OCI-LY7 (cell line): ENCODE measurements around the gene QKI. TPM values are rescaled to one million over a fixed set of nuclear protein-coding genes. Genes with fewer than 3 reads are reported as not detected.

Experiments
- BruUV-seq: library from RNA; stranded (reverse); fragments of 400-500 nt; replicated peaks from 2 replicates; lab custom pipeline; 2021; lab: Mats Ljungman, UMichigan
- CTCF ChIA-PET: fragments of 300-600 bp; sonication (Branson Sonifier 250); formaldehyde crosslinking; loops from one replicate; lab custom pipeline; 2022; ENCODE audit warnings: antibody characterized with exemption; ENCODE audit not compliant: unreplicated experiment; lab: Charles Lee
- POLR2A ChIA-PET: fragments of 300-600 bp; sonication (Branson Sonifier 250); formaldehyde crosslinking; loops from one replicate; lab custom pipeline; 2022; ENCODE audit warnings: antibody characterized with exemption; lab: Charles Lee
- DNase-seq: peaks from one replicate; pipeline ENCODE4 v3.0.0-alpha.2; 2015; ENCODE audit warnings: low spot score
- H2AFZ ChIP-seq: fragments of 200-600 bp; sonication (generic), shearing (Covaris generic); 2 replicates; pipeline ENCODE4 v1.6.1; 2014; ENCODE audit warnings: mild to moderate bottlenecking, antibody characterized with exemption, low read length, moderate library complexity
- H3K27ac ChIP-seq: fragments of 200-600 bp; sonication (generic); 2 replicates; pipeline ENCODE4 v1.5.1; 2014; ENCODE audit warnings: mixed run types, low read depth, mild to moderate bottlenecking, moderate library complexity, low read length, inconsistent platforms; ENCODE audit not compliant: poor library complexity, severe bottlenecking
- H3K36me3 ChIP-seq: fragments of 200-600 bp; sonication (generic); 2 replicates; pipeline ENCODE4 v1.6.1; 2014; ENCODE audit warnings: mild to moderate bottlenecking, antibody characterized with exemption, low read length, moderate library complexity, mixed read lengths; ENCODE audit not compliant: insufficient read depth
- H3K4me1 ChIP-seq: fragments of 200-600 bp; sonication (generic); 2 replicates; pipeline ENCODE4 v1.5.1; 2014; ENCODE audit warnings: mild to moderate bottlenecking, low read length; ENCODE audit not compliant: insufficient read depth, poor library complexity, severe bottlenecking
- H3K4me2 ChIP-seq: fragments of 200-600 bp; sonication (generic); 2 replicates; pipeline ENCODE4 v1.6.1; 2014; ENCODE audit warnings: mild to moderate bottlenecking, low read length
- H3K4me3 ChIP-seq: fragments of 200-600 bp; sonication (generic); 2 replicates; pipeline ENCODE4 v1.5.1; 2014; ENCODE audit warnings: mild to moderate bottlenecking, low read depth, low read length; ENCODE audit not compliant: poor library complexity, severe bottlenecking
- H3K79me2 ChIP-seq: fragments of 200-600 bp; sonication (generic); 2 replicates; pipeline ENCODE4 v1.6.1; 2016; ENCODE audit warnings: low read depth, mild to moderate bottlenecking, low read length, moderate library complexity, mixed read lengths; ENCODE audit not compliant: insufficient read depth
- H3K9me2 ChIP-seq: fragments of 200-600 bp; sonication (generic); 2 replicates; pipeline ENCODE4 v1.6.1; 2016; ENCODE audit warnings: mild to moderate bottlenecking, low read length, mixed read lengths; ENCODE audit not compliant: insufficient read depth
- H3K9me3 ChIP-seq: fragments of 200-600 bp; sonication (generic); 2 replicates; pipeline ENCODE4 v1.6.1; 2014; ENCODE audit warnings: mild to moderate bottlenecking, mixed run types, low read length, mixed read lengths
- H4K20me1 ChIP-seq: fragments of 200-600 bp; sonication (generic); 2 replicates; pipeline ENCODE4 v1.6.1; 2014; ENCODE audit warnings: mild to moderate bottlenecking, antibody characterized with exemption, low read length, moderate library complexity, mixed read lengths; ENCODE audit not compliant: insufficient read depth
- CTCF ChIP-seq: fragments of 200-600 bp; sonication (generic); conservative IDR thresholded peaks from 2 replicates; pipeline ENCODE4 v1.5.1; 2014; ENCODE audit warnings: mild to moderate bottlenecking, antibody characterized with exemption, low read length, moderate library complexity, mixed read lengths
- EZH2phosphoT487 ChIP-seq: fragments of 200-600 bp; sonication (generic); IDR thresholded peaks from 2 replicates; pipeline ENCODE4 v1.6.1; 2018; ENCODE audit warnings: low read depth, borderline replicate concordance, mild to moderate bottlenecking, mixed run types, antibody characterized with exemption, low read length, moderate library complexity, mixed read lengths
- intact Hi-C: fragments of 100-400 bp; cut with micrococcal nuclease; formaldehyde crosslinking; loops from one replicate; pipeline ENCODE4 v1.10.0; 2022; ENCODE audit not compliant: unreplicated experiment
- total RNA-seq, 2 experiments: library from RNA; depleted of rRNA in 1 of 2; stranded (reverse); fragments of >200 nt in 1 of 2; shearing (Covaris generic) in 1 of 2; gene quantifications; 2 replicates each; pipeline ENCODE4 v1.2.3, GENCODE V29; 2014 to 2022

QKI gene
- total RNA-seq, 2 experiments from 2014 or later = 55.4 to 74.5 TPM

- Histone ChIP-seq H3K79me2 (0 out of 2 replicates have a peak, but pooled peaks cover 7% of the 10 kb centered on the region), H3K4me3 (no peak overlapping the region), H3K4me1 (no peaks in the 10 kb centered on the region), H4K20me1 (no peaks in the 10 kb centered on the region; the same call in 1 of the 2 replicates), H3K9me2 (no peaks in the 10 kb centered on the region), H3K36me3 (no peaks in the 10 kb centered on the region), H3K27ac (no peak overlapping the region), H3K4me2 (no peak overlapping the region), H2AFZ (no peak overlapping the region), H3K9me3 (no peaks in the 10 kb centered on the region)
- TF ChIP-seq CTCF (no peak), EZH2phosphoT487 (no peak)
- ChIA-PET CTCF (no interaction called here), POLR2A (no interaction called here)
- intact Hi-C loops = no loop called here
- BruUV-seq = no TSS peak
- no peak for DNase-seq
These were observed 76.5 kb downstream of the QKI start for GRCh38 chr6:163490826-163491577.

- no peak overlapping the region for H2AFZ ChIP-seq
- H4K20me1 ChIP-seq = no peaks in the 10 kb centered on the region; the same call in 1 of the 2 replicates
- ChIA-PET CTCF (no interaction called here), POLR2A (no interaction called here)
- no peaks in the 10 kb centered on the region for H3K9me3 ChIP-seq
- H3K27ac ChIP-seq = no peak overlapping the region
- no peaks in the 10 kb centered on the region for H3K9me2 ChIP-seq
- intact Hi-C loops = no loop called here
- H3K4me3 ChIP-seq = no peak overlapping the region
- TF ChIP-seq CTCF (no peak), EZH2phosphoT487 (no peak)
- no TSS peak for BruUV-seq
- H3K4me1 ChIP-seq = no peaks in the 10 kb centered on the region
- no peak overlapping the region for H3K4me2 ChIP-seq
- no peak for DNase-seq
- 0 out of 2 replicates have a peak, but pooled peaks cover 7% of the 10 kb centered on the region for H3K79me2 ChIP-seq
- no peaks in the 10 kb centered on the region for H3K36me3 ChIP-seq
These were observed 77.3 kb downstream of the QKI start for GRCh38 chr6:163491737-163492300.

GRCh38 chr6:163494279-163494727, 79.8 kb downstream of the QKI start:
- no TSS peak for BruUV-seq
- no peak for TF ChIP-seq CTCF
- no peak for TF ChIP-seq EZH2phosphoT487
- Histone ChIP-seq H3K4me1 (no peaks in the 10 kb centered on the region), H3K27ac (no peak overlapping the region), H3K79me2 (0 out of 2 replicates have a peak, but pooled peaks cover 7% of the 10 kb centered on the region), H4K20me1 (no peaks in the 10 kb centered on the region; the same call in 1 of the 2 replicates), H3K4me3 (no peak overlapping the region), H3K9me3 (no peaks in the 10 kb centered on the region), H2AFZ (no peak overlapping the region), H3K4me2 (no peak overlapping the region), H3K9me2 (no peaks in the 10 kb centered on the region), H3K36me3 (no peaks in the 10 kb centered on the region)
- ChIA-PET CTCF (no interaction called here), POLR2A (no interaction called here)
- intact Hi-C loops = no loop called here
- no peak for DNase-seq
